Lung (tissue), 12 donors: Measurements from ENCODE around the gene PARD3. TPM values are rescaled to one million over a fixed set of nuclear protein-coding genes. Genes with fewer than 3 reads are reported as not detected.

Experiments
- ATAC-seq: fragments of 200-7000 bp; cut with Tn5 transposase; one replicate; pipeline ENCODE4 v1.9.1; 2020; ENCODE audit warnings: moderate number of reproducible peaks; ENCODE audit not compliant: insufficient read depth, low FRiP score
- DNase-seq, 3 donors: peaks; one replicate each; pipeline ENCODE4 v3.0.0-alpha.2; 2013 to 2017
- H3K27ac ChIP-seq, 2 donors: one replicate each; pipeline ENCODE4 v1.5.1; 2013; ENCODE audit warnings: mild to moderate bottlenecking in 2 of 2, moderate library complexity in 2 of 2, control low read depth in 1 of 2, inconsistent platforms in 1 of 2, low read depth in 1 of 2, low read length in 1 of 2
- H3K27me3 ChIP-seq, 3 donors: one replicate each; pipeline ENCODE4 v1.5.1; 2013; ENCODE audit warnings: low read length in 2 of 3; ENCODE audit not compliant: control insufficient read depth in 3 of 3, insufficient read depth in 3 of 3
- H3K36me3 ChIP-seq, 4 donors: one replicate each; pipeline ENCODE4 v1.5.1; 2013; ENCODE audit warnings: low read length in 4 of 4, mild to moderate bottlenecking in 1 of 4, moderate library complexity in 1 of 4; ENCODE audit not compliant: control insufficient read depth in 4 of 4, insufficient read depth in 4 of 4
- H3K4me1 ChIP-seq, 5 donors: one replicate each; pipeline ENCODE4 v1.5.1; 2013; ENCODE audit warnings: low read length in 5 of 5, mild to moderate bottlenecking in 2 of 5, moderate library complexity in 1 of 5; ENCODE audit not compliant: control insufficient read depth in 5 of 5, insufficient read depth in 5 of 5
- H3K4me3 ChIP-seq: one replicate; pipeline ENCODE4 v1.5.1; 2013; ENCODE audit warnings: mild to moderate bottlenecking, control low read depth, moderate library complexity
- H3K9ac ChIP-seq, 2 donors: one replicate each; pipeline ENCODE4 v1.5.1; 2013; ENCODE audit warnings: low read length in 2 of 2, control low read depth in 1 of 2; ENCODE audit not compliant: insufficient read depth in 1 of 2
- H3K9me3 ChIP-seq, 4 donors: one replicate each; pipeline ENCODE4 v1.5.1; 2013; ENCODE audit warnings: low read length in 3 of 4, mild to moderate bottlenecking in 1 of 4, moderate library complexity in 1 of 4; ENCODE audit not compliant: control insufficient read depth in 4 of 4, insufficient read depth in 3 of 4
- WGBS, 2 donors: extraction: QIAGEN DNeasy Blood & Tissue Kit; methylation state at CpG; one replicate each; pipeline ENCODE4 v1.1.7; 2013; 5-methylcytosine and 5-hydroxymethylcytosine counted together
- polyA plus RNA-seq, 2 donors: library from polyadenylated mRNA; stranded (reverse); fragments of 200-250 nt; gene quantifications; one replicate each; pipeline ENCODE4 v1.2.1, GENCODE V29; 2013
- total RNA-seq, 2 donors: library from RNA; depleted of rRNA in 1 of 2; stranded (reverse); fragments of >200 nt in 1 of 2; gene quantifications; one replicate each; pipeline ENCODE4 v1.2.1, GENCODE V29; 2014 to 2021
- TF ChIP-seq, protein P1 (sequence below): IDR thresholded peaks from 2 replicates; pipeline ENCODE4 v1.5.1; 2012; ENCODE audit warnings: mild to moderate bottlenecking; ENCODE audit errors: control extremely low read depth, extremely low read depth
- donor health status: control.
- donor health status: control.
- donor health status: Bipolar disorder and iron deficiency.
- donor health status: healthy.
- donor health status: DM: yes; HTN: yes; CAD: no.

The PARD3 gene
- total and polyA plus RNA-seq, 4 donors, result 10.3 to 69.2 (median 27.6) TPM

GRCh38 chr10:34079702-34080484 lies 735.2 kb downstream of the PARD3 start:
- H3K4me1 ChIP-seq, result peaks cover 0 to 19% (median 0%) of the 10 kb centered on the region in 5 donors
- WGBS, 2 donors, result 91 to 95% methylated on average over 17 of the region's 17 CpGs
- TF ChIP-seq, protein P1, sequence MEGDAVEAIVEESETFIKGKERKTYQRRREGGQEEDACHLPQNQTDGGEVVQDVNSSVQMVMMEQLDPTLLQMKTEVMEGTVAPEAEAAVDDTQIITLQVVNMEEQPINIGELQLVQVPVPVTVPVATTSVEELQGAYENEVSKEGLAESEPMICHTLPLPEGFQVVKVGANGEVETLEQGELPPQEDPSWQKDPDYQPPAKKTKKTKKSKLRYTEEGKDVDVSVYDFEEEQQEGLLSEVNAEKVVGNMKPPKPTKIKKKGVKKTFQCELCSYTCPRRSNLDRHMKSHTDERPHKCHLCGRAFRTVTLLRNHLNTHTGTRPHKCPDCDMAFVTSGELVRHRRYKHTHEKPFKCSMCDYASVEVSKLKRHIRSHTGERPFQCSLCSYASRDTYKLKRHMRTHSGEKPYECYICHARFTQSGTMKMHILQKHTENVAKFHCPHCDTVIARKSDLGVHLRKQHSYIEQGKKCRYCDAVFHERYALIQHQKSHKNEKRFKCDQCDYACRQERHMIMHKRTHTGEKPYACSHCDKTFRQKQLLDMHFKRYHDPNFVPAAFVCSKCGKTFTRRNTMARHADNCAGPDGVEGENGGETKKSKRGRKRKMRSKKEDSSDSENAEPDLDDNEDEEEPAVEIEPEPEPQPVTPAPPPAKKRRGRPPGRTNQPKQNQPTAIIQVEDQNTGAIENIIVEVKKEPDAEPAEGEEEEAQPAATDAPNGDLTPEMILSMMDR, result no peak
- no peaks in the 10 kb centered on the region for H3K27me3 ChIP-seq
- H3K4me3 ChIP-seq, result no peak overlapping the region
- no peak for ATAC-seq
- no peak overlapping the region for H3K27ac ChIP-seq
- no peak for DNase-seq
- H3K9ac ChIP-seq, result no peak overlapping the region
- peaks cover 0 to 5% (median 0%) of the 10 kb centered on the region in 4 donors for H3K9me3 ChIP-seq
- no peaks in the 10 kb centered on the region for H3K36me3 ChIP-seq

- peak overlapping the region in 1 of 2 donors; percentile 48 for H3K27ac ChIP-seq
- no peak overlapping the region for H3K4me3 ChIP-seq
- peak; percentile 42 for ATAC-seq
- no peaks in the 10 kb centered on the region for H3K27me3 ChIP-seq
- peaks cover 0 to 19% (median 0%) of the 10 kb centered on the region in 5 donors for H3K4me1 ChIP-seq
- 81 to 91% methylated on average over 22 of the region's 22 CpGs for WGBS, 2 donors
- H3K9ac ChIP-seq, result no peak overlapping the region
- H3K36me3 ChIP-seq, result no peaks in the 10 kb centered on the region
- TF ChIP-seq, protein P1, result no peak
- peak in 2 of 3 donors; percentile 68 to 73 for DNase-seq
- H3K9me3 ChIP-seq, result peaks cover 0 to 5% (median 0%) of the 10 kb centered on the region in 4 donors
These were observed 736.2 kb downstream of the PARD3 start for GRCh38 chr10:34078745-34079470.

DNA sequence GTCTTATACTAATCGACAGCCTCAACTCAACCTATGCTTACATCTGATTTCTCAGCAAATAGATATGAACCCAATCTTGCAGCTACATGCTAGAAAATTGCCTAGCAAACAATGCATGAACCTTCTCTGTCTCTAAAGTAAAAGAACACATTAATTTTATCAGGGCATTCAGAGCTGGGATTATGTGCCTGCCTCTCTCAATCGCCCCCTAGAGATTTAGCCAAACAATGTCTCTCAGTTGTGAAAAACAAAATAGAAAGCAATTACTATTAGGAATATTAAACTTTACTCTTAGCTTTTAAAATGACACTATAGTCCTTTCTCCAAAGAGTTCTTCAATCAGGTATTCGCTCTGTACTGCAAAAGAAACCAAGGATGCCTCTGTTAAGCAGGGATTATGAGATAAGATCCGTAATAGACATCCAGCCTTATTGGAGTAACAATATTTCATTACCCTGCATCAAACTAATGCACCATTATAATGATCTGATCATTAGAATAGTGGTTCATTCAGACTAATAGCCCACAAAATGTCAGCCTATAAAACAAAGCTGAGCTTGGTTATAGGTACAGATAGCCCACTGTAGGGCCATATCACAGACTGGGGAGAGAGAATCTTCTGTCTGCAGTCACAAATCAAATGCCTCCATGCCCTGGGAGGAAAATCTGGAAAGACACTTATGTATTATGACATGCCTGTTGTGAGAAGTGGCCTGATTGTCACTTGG lies 736.9 kb downstream of the PARD3 start:
- Histone ChIP-seq H3K4me3 (no peak overlapping the region), H3K27me3 (no peaks in the 10 kb centered on the region), H3K36me3 (no peaks in the 10 kb centered on the region), H3K9me3 (peaks cover 0 to 5% (median 0%) of the 10 kb centered on the region in 4 donors), H3K27ac (no peak overlapping the region), H3K4me1 (peaks cover 0 to 19% (median 0%) of the 10 kb centered on the region in 5 donors), H3K9ac (no peak overlapping the region)
- WGBS, 2 donors, result 84 to 91% methylated on average over 4 of the region's 4 CpGs
- ATAC-seq, result no peak
- DNase-seq, result no peak
- TF ChIP-seq, protein P1, result no peak
